ENCODE results near the gene PRKN.

DNA sequence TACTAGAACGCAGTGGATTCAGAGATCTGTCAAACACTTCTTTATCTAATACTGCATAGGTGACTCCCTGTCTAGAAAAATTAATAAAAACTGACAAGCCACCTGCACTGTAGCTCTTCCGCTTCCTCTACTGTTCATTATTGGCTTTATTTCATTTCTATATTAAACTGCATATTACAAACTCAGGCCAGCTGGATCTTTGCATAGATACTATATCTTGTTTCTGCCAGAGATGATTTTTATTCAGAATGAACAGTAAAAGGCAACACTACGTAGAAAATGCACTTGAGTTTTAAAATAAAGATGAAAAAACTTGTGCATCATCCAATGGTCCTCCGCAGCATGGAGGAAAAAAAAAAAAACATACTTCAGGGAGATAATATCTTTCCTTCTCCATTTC is 508.3 kb downstream of the PRKN start:
- TF ChIP-seq EZH2 (IDR thresholded peaks at IDR 0.05; ENCODE audit: insufficient read depth, low read length) = no peak
- TF ChIP-seq, protein P1, sequence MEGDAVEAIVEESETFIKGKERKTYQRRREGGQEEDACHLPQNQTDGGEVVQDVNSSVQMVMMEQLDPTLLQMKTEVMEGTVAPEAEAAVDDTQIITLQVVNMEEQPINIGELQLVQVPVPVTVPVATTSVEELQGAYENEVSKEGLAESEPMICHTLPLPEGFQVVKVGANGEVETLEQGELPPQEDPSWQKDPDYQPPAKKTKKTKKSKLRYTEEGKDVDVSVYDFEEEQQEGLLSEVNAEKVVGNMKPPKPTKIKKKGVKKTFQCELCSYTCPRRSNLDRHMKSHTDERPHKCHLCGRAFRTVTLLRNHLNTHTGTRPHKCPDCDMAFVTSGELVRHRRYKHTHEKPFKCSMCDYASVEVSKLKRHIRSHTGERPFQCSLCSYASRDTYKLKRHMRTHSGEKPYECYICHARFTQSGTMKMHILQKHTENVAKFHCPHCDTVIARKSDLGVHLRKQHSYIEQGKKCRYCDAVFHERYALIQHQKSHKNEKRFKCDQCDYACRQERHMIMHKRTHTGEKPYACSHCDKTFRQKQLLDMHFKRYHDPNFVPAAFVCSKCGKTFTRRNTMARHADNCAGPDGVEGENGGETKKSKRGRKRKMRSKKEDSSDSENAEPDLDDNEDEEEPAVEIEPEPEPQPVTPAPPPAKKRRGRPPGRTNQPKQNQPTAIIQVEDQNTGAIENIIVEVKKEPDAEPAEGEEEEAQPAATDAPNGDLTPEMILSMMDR (IDR thresholded peaks at IDR 0.05; ENCODE audit: insufficient read depth, low read depth, low read length) = no peak
